H1 (cell line): Measurements from ENCODE around the gene RARA.

Source experiments
- ATF2 ChIP-seq: IDR thresholded peaks from 2 replicates; pipeline ENCODE4 v1.6.1; 2012; ENCODE audit warnings: low read length, inconsistent platforms
- CHD2 ChIP-seq: IDR thresholded peaks from 2 replicates; pipeline ENCODE4 v1.6.1; 2012; ENCODE audit warnings: low read length, improper control_type of control experiment
- CTCF ChIP-seq, 3 experiments: IDR thresholded peaks; 1 replicate in 2 of 3; 2 replicates in 1 of 3; pipeline versions ENCODE4 v1.5.1 to v1.6.1; 2011; ENCODE audit warnings: low read length in 3 of 3, mild to moderate bottlenecking in 3 of 3, inconsistent platforms in 2 of 3, low read depth in 1 of 3, moderate library complexity in 1 of 3; ENCODE audit not compliant: insufficient read depth in 1 of 3; ENCODE audit errors: control extremely low read depth in 1 of 3
- EGR1 ChIP-seq: IDR thresholded peaks from 2 replicates; pipeline ENCODE4 v1.6.1; 2011; ENCODE audit warnings: low read depth, low read length, borderline replicate concordance
- JUND ChIP-seq: IDR thresholded peaks from 2 replicates; pipeline ENCODE4 v1.6.1; 2011; ENCODE audit warnings: mild to moderate bottlenecking, improper control_type of control experiment, low read length
- KDM1A ChIP-seq: fragments of 200-600, 300-600 bp; sonication (generic); IDR thresholded peaks from 2 replicates; pipeline ENCODE4 v1.7.1; 2016; ENCODE audit warnings: mild to moderate bottlenecking, low read length, borderline replicate concordance
- MAX ChIP-seq: IDR thresholded peaks from 2 replicates; pipeline ENCODE4 v1.6.1; 2012; ENCODE audit warnings: inconsistent platforms
- POLR2A ChIP-seq, 2 experiments: IDR thresholded peaks; 1 replicate in 1 of 2; 2 replicates in 1 of 2; pipeline ENCODE4 v1.6.1; 2011; ENCODE audit warnings: low read depth in 2 of 2, low read length in 2 of 2, mild to moderate bottlenecking in 2 of 2; ENCODE audit errors: control extremely low read depth in 1 of 2
- POLR2AphosphoS5 ChIP-seq: IDR thresholded peaks from 2 replicates; pipeline ENCODE4 v1.6.1; 2011; ENCODE audit warnings: low read depth, low read length
- RFX5 ChIP-seq: IDR thresholded peaks from 2 replicates; pipeline ENCODE4 v1.6.1; 2011; ENCODE audit warnings: low read depth, low read length, improper control_type of control experiment, borderline replicate concordance
- SP1 ChIP-seq: IDR thresholded peaks from 2 replicates; pipeline ENCODE4 v1.6.1; 2011; ENCODE audit warnings: low read depth, low read length
- SRF ChIP-seq: IDR thresholded peaks from 2 replicates; pipeline ENCODE4 v1.6.1; 2011; ENCODE audit warnings: mild to moderate bottlenecking, low read depth, low read length, moderate library complexity
- TAF1 ChIP-seq: IDR thresholded peaks from 2 replicates; pipeline ENCODE4 v1.6.1; 2011; ENCODE audit warnings: mild to moderate bottlenecking, low read depth, low read length
- ZNF274 ChIP-seq: IDR thresholded peaks from 2 replicates; pipeline ENCODE4 v1.7.0; 2012; ENCODE audit warnings: low read length, borderline replicate concordance; ENCODE audit errors: extremely low read depth

- TF ChIP-seq MAX (no peak), SRF (no peak), POLR2A (IDR thresholded peaks at IDR 0.05; ENCODE audit: control extremely low read depth in 1 of 2, low read depth in 2 of 2, low read length in 2 of 2) (no peak), CTCF (IDR thresholded peaks at IDR 0.05; ENCODE audit: control extremely low read depth in 1 of 3, insufficient read depth in 1 of 3, low read depth in 1 of 3, low read length in 3 of 3) (no peak), TAF1 (no peak), SP1 (no peak), ATF2 (no peak), EGR1 (no peak), POLR2AphosphoS5 (no peak), CHD2 (no peak), KDM1A (no peak), RFX5 (no peak), ZNF274 (no peak), JUND (no peak)
Observed at GRCh38 chr17:40378966-40379365, 70.0 kb downstream of the RARA start.
